ENCODE data around the gene CAMK1D. TPM values are rescaled to one million over a fixed set of nuclear protein-coding genes. Genes with fewer than 3 reads are reported as not detected.
"Not testable (repeated sequence)": the region's sequence is repeated elsewhere in the genome, so short reads cannot be mapped to it uniquely, and the experiment has no call there.

CAMK1D gene
- total and polyA plus RNA-seq, 8 donors, result 4.4 to 10.8 (median 4.8) TPM

- TF ChIP-seq CTCF (IDR thresholded peaks at IDR 0.05), result no peak
- intact Hi-C loops (cut with DNase I), result no loop called here
- peaks cover 10 to 20% of the 10 kb centered on the region in 2 donors for H3K4me1 ChIP-seq
Measured at GRCh38 chr10:12353399-12354242, 4.3 kb downstream of the CAMK1D start.

GRCh38 chr10:12354696-12355095, 5.3 kb downstream of the CAMK1D start:
- H3K4me1 ChIP-seq, result peaks cover 10 to 18% of the 10 kb centered on the region in 2 donors
- H3K36me3 ChIP-seq; ATAC-seq; intact Hi-C loops (cut with DNase I); H3K4me3 ChIP-seq; H3K27ac ChIP-seq; H3K9me3 ChIP-seq; DNase-seq: not testable (repeated sequence)
- H3K27me3 ChIP-seq, result peaks cover 0 to 37% of the 10 kb centered on the region in 2 donors

More at GRCh38 chr10:12353399-12354242, 4.3 kb downstream of the CAMK1D start:
- Histone ChIP-seq H3K27me3 (peaks cover 0 to 43% of the 10 kb centered on the region in 2 donors), H3K4me3 (no peak overlapping the region), H3K36me3 (no peaks in the 10 kb centered on the region), H3K9me3 (no peaks in the 10 kb centered on the region), H3K27ac (no peak overlapping the region)
- DNase-seq (no peak), ATAC-seq (no peak)

- H3K9me3 ChIP-seq, result no peaks in the 10 kb centered on the region
- TF ChIP-seq CTCF (IDR thresholded peaks at IDR 0.05), result no peak
- H3K36me3 ChIP-seq, result no peaks in the 10 kb centered on the region
- peaks cover 0 to 30% of the 10 kb centered on the region in 2 donors for H3K27me3 ChIP-seq
- peaks cover 5 to 12% of the 10 kb centered on the region in 2 donors for H3K4me1 ChIP-seq
- ATAC-seq, result no peak
- no peak for DNase-seq
- no peak overlapping the region for H3K27ac ChIP-seq
- no peak overlapping the region for H3K4me3 ChIP-seq
- intact Hi-C loops (cut with DNase I), result no loop called here
Measured at GRCh38 chr10:12355384-12355783, 6.0 kb downstream of the CAMK1D start.

GRCh38 chr10:12357525-12358151, 8.3 kb downstream of the CAMK1D start:
- TF ChIP-seq CTCF (IDR thresholded peaks at IDR 0.05), result no peak
- ATAC-seq, result no peak
- intact Hi-C loops (cut with DNase I), result no loop called here
- DNase-seq, result no peak
- Histone ChIP-seq H3K27me3 (peaks cover 0 to 9% of the 10 kb centered on the region in 2 donors), H3K9me3 (no peaks in the 10 kb centered on the region), H3K36me3 (no peaks in the 10 kb centered on the region), H3K27ac (no peak overlapping the region), H3K4me3 (no peak overlapping the region), H3K4me1 (no peaks in the 10 kb centered on the region)

GRCh38 chr10:12358863-12359564, 9.7 kb downstream of the CAMK1D start:
- Histone ChIP-seq H3K4me3 (no peak overlapping the region), H3K9me3 (no peaks in the 10 kb centered on the region), H3K36me3 (no peaks in the 10 kb centered on the region), H3K4me1 (no peaks in the 10 kb centered on the region), H3K27ac (no peak overlapping the region), H3K27me3 (peaks cover 0 to 9% of the 10 kb centered on the region in 2 donors)
- DNase-seq, result no peak
- intact Hi-C loops (cut with DNase I), result no loop called here
- no peak for ATAC-seq
- no peak for TF ChIP-seq CTCF (IDR thresholded peaks at IDR 0.05)

Measured in left lung (tissue), 10 donors.